Measurements from ENCODE around the gene ELMOD1.

GRCh38 chr11:107659310-107659709 is 68.4 kb downstream of the ELMOD1 start:
- TF ChIP-seq YY1 (IDR thresholded peaks at IDR 0.05) (no peak), MAX (IDR thresholded peaks at IDR 0.05) (no peak), CTCF (IDR thresholded peaks at IDR 0.05; ENCODE audit: low read depth, low read length, missing input control) (no peak), TAF1 (conservative IDR thresholded peaks at IDR 0.05) (no peak), RAD21 (IDR thresholded peaks at IDR 0.05) (no peak), FOXA1 (IDR thresholded peaks at IDR 0.05) (no peak), REST (IDR thresholded peaks at IDR 0.05) (no peak), GABPA (IDR thresholded peaks at IDR 0.05 in 1 of 2, conservative IDR thresholded peaks at IDR 0.05 in 1 of 2) (no peak), EGR1 (IDR thresholded peaks at IDR 0.05; ENCODE audit: low read depth in 2 of 2) (no peak), ATF3 (IDR thresholded peaks at IDR 0.05) (no peak), SP1 (IDR thresholded peaks at IDR 0.05) (no peak), JUND (IDR thresholded peaks at IDR 0.05) (no peak), RXRA (IDR thresholded peaks at IDR 0.05) (no peak)
- TF ChIP-seq, protein P1, sequence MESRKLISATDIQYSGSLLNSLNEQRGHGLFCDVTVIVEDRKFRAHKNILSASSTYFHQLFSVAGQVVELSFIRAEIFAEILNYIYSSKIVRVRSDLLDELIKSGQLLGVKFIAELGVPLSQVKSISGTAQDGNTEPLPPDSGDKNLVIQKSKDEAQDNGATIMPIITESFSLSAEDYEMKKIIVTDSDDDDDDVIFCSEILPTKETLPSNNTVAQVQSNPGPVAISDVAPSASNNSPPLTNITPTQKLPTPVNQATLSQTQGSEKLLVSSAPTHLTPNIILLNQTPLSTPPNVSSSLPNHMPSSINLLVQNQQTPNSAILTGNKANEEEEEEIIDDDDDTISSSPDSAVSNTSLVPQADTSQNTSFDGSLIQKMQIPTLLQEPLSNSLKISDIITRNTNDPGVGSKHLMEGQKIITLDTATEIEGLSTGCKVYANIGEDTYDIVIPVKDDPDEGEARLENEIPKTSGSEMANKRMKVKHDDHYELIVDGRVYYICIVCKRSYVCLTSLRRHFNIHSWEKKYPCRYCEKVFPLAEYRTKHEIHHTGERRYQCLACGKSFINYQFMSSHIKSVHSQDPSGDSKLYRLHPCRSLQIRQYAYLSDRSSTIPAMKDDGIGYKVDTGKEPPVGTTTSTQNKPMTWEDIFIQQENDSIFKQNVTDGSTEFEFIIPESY (IDR thresholded peaks at IDR 0.05), result no peak
